Measurements from ENCODE around the gene ZMYM3.

DNA sequence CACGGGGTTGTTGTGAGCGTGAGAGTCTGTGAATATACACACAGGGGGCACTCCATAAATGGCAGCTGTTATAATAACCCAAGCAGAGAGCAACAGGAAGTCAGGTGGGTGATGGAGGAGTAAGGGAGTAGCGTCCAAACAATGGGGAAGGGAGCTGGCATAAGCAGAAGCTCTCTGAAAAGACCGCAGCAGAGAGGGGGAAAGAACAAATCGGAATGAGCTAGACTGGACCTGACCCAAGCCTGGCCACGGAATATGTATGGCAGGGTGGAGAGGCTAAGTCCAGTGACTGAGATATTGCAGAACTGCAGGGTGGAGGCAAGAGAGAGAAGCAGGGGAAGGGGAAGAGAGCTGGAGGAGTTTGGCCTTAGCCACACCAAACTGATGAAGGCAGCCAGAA is 37.5 kb downstream of the ZMYM3 start:
- TF ChIP-seq CTCF (IDR thresholded peaks at IDR 0.05) (no peak), POLR2A (IDR thresholded peaks at IDR 0.05) (no peak)

All from ovary (tissue), 3 donors.